PFSK-1 (cell line): ENCODE measurements around the gene POLA2.

Experiments used
- POLR2AphosphoS5 ChIP-seq: IDR thresholded peaks from 2 replicates; pipeline ENCODE4 v1.6.1; 2012; ENCODE audit warnings: low read depth, mild to moderate bottlenecking, control low read depth, low read length, moderate library complexity
- TAF1 ChIP-seq: IDR thresholded peaks from 2 replicates; pipeline ENCODE4 v1.6.1; 2012; ENCODE audit warnings: low read length, control low read depth, borderline replicate concordance; ENCODE audit not compliant: insufficient read depth

- TF ChIP-seq POLR2AphosphoS5: no peak
- no peak for TF ChIP-seq TAF1
Observed at GRCh38 chr11:65279279-65279678, 17.5 kb downstream of the POLA2 start.
